Loucy (cell line): Measurements from ENCODE around the gene DNAJB8.
A peak's percentile ranks its signal among the peaks of the same experiment; 100 is the strongest.

Experiments used
- H2AFZ ChIP-seq: fragments of 200-600 bp; sonication (generic); 2 replicates; pipeline ENCODE4 v1.6.0; 2016; ENCODE audit warnings: antibody characterized with exemption, mild to moderate bottlenecking, low read length, moderate library complexity
- H3F3A ChIP-seq: fragments of 200-600 bp; 2 replicates; pipeline ENCODE4 v1.6.0; 2016; ENCODE audit warnings: antibody characterized with exemption, low read depth, mild to moderate bottlenecking
- H3K27me3 ChIP-seq: fragments of 200-600 bp; sonication (generic); 2 replicates; pipeline ENCODE4 v1.6.1; 2014; ENCODE audit warnings: low read length, mild to moderate bottlenecking; ENCODE audit not compliant: insufficient read depth, poor library complexity, severe bottlenecking
- H3K36me3 ChIP-seq: fragments of 200-600 bp; sonication (generic); 2 replicates; pipeline ENCODE4 v1.6.1; 2016; ENCODE audit warnings: low read length; ENCODE audit not compliant: insufficient read depth
- H3K4me1 ChIP-seq: fragments of 200-600 bp; sonication (generic); 2 replicates; pipeline ENCODE4 v1.5.1; 2014; ENCODE audit warnings: low read length, mild to moderate bottlenecking; ENCODE audit not compliant: insufficient read depth, poor library complexity, severe bottlenecking
- H3K4me2 ChIP-seq: fragments of 200-600 bp; sonication (generic); 2 replicates; pipeline ENCODE4 v1.6.0; 2014; ENCODE audit warnings: antibody characterized with exemption, low read length, low read depth, mild to moderate bottlenecking; ENCODE audit not compliant: poor library complexity, severe bottlenecking
- H3K4me3 ChIP-seq: fragments of 200-600 bp; sonication (generic); 2 replicates; pipeline ENCODE4 v1.5.1; 2014; ENCODE audit warnings: low read length, mild to moderate bottlenecking, mixed read lengths; ENCODE audit not compliant: poor library complexity, severe bottlenecking
- H3K79me2 ChIP-seq: fragments of 200-600 bp; sonication (generic); 2 replicates; pipeline ENCODE4 v1.6.1; 2014; ENCODE audit warnings: low read length; ENCODE audit not compliant: insufficient read depth
- H3K9ac ChIP-seq: fragments of 200-600 bp; sonication (generic); 2 replicates; pipeline ENCODE4 v1.6.0; 2014; ENCODE audit warnings: mild to moderate bottlenecking, low read depth, low read length, moderate library complexity; ENCODE audit not compliant: poor library complexity, severe bottlenecking
- H3K9me2 ChIP-seq: fragments of 200-600 bp; sonication (generic); replicated peaks from 2 replicates; pipeline ENCODE4 v1.6.1; 2016; ENCODE audit warnings: low read depth, low read length, mixed read lengths
- H3K9me3 ChIP-seq: fragments of 200-600 bp; sonication (generic); 2 replicates; pipeline ENCODE4 v1.6.1; 2014; ENCODE audit warnings: mild to moderate bottlenecking, antibody characterized with exemption, low read length, low read depth; ENCODE audit not compliant: insufficient read depth
- H4K20me1 ChIP-seq: fragments of 200-600 bp; sonication (generic); 2 replicates; pipeline ENCODE4 v1.6.0; 2014; ENCODE audit warnings: antibody characterized with exemption, low read length, mild to moderate bottlenecking; ENCODE audit not compliant: insufficient read depth, poor library complexity, severe bottlenecking
- EZH2phosphoT487 ChIP-seq: fragments of 200-600 bp; IDR thresholded peaks from 2 replicates; pipeline ENCODE4 v1.6.1; 2018; ENCODE audit warnings: antibody characterized with exemption, mild to moderate bottlenecking, moderate library complexity, borderline replicate concordance
- TF ChIP-seq, protein P1 (sequence below): fragments of 200-600 bp; sonication (generic); conservative IDR thresholded peaks from 2 replicates; pipeline ENCODE4 v1.5.1; 2014; ENCODE audit warnings: mild to moderate bottlenecking, antibody characterized with exemption, low read length

The DNAJB8 gene

DNA sequence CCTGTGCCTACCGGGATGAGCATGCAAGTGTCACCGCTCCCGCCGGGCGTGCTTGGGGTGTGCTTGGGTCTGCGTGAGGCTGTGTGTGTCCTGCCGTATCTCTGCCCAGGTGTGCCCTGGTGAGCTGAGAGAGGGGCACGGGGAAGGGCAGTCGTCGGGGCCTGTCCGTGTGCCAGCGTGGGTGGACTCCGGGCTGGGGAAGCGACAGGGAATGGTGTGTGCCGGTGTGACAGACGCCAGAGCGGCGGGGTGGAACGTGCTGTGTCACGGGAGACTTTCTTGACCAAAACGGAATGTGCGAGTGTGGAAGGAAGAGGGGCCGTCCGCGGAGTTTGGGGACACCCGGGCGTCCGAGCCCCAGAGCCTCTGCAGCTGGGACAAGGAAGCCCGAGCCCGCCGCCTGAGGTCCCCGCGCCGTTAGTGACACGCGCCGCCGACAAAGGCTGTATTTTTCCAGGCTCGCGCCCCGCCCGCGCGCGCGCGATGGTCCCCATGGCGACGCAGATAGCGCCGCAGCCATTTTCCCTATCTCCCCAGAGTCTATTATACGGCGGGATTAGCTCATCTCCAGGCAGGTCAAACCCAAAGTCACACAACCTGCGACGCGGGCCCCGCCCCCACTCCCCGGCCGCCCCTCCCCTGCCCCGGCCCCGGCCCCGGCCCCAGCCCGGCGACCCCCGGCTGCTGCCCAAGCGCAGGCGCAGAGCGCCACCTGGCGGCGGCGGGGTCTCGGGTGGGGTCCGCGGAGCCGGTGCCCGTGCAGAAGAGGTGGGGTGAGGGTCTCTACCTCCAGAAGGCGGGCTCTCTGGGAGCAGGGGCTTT is 30.8 kb upstream of the DNAJB8 start:
- no peaks in the 10 kb centered on the region for H3K36me3 ChIP-seq
- no peaks in the 10 kb centered on the region for H3K79me2 ChIP-seq
- H3F3A ChIP-seq: no peaks in the 10 kb centered on the region
- H3K9ac ChIP-seq: no peak overlapping the region
- H3K9me3 ChIP-seq: no peaks in the 10 kb centered on the region
- H2AFZ ChIP-seq: peak overlapping the region; percentile 68
- peak overlapping the region; percentile 47 for H3K4me2 ChIP-seq
- H3K4me1 ChIP-seq: peaks cover 10% of the 10 kb centered on the region
- H3K27me3 ChIP-seq: no peaks in the 10 kb centered on the region
- H4K20me1 ChIP-seq: no peaks in the 10 kb centered on the region
- H3K9me2 ChIP-seq: no peaks in the 10 kb centered on the region
- TF ChIP-seq, protein P1, sequence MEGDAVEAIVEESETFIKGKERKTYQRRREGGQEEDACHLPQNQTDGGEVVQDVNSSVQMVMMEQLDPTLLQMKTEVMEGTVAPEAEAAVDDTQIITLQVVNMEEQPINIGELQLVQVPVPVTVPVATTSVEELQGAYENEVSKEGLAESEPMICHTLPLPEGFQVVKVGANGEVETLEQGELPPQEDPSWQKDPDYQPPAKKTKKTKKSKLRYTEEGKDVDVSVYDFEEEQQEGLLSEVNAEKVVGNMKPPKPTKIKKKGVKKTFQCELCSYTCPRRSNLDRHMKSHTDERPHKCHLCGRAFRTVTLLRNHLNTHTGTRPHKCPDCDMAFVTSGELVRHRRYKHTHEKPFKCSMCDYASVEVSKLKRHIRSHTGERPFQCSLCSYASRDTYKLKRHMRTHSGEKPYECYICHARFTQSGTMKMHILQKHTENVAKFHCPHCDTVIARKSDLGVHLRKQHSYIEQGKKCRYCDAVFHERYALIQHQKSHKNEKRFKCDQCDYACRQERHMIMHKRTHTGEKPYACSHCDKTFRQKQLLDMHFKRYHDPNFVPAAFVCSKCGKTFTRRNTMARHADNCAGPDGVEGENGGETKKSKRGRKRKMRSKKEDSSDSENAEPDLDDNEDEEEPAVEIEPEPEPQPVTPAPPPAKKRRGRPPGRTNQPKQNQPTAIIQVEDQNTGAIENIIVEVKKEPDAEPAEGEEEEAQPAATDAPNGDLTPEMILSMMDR: peak; percentile 67
- TF ChIP-seq EZH2phosphoT487: no peak
- peak overlapping the region; percentile 62 for H3K4me3 ChIP-seq

DNA sequence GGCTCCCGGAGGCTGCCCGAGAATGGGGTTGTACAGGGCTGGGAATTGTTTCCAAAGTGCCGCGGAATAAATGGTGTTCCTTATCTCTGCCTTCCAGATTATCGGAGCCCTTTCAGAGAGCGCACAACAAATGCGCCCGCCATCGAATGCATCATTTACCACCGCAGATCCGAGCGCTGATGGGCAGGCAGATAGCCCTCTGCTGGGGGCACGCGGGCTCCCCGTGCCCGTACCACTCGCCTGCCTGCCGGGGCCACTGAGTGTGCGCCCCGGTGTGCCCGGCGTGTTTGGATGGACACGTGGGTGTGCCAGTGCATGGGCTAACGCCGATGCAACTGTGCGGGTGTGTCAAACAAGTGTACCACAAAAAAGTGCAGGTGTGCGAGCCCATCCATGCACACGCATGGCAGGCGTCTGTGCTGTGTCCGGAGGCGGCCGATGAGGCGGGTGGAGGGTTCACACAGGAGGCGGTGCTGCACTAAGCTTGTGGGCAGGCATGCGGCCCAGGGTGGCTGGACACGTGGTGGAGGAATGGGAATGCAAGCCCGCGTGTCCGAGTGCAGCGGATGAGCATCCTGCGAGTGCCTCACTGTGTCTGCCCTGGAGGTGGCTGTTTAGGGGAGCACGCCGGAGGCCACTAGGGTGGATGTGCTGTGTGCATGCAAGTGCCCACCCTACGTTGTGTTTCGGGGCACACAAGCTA is 30.1 kb upstream of the DNAJB8 start:
- Histone ChIP-seq H3K9ac (no peak overlapping the region), H3F3A (no peaks in the 10 kb centered on the region), H3K9me2 (no peaks in the 10 kb centered on the region), H3K9me3 (no peaks in the 10 kb centered on the region), H4K20me1 (no peaks in the 10 kb centered on the region), H3K79me2 (no peaks in the 10 kb centered on the region), H3K4me1 (peaks cover 10% of the 10 kb centered on the region), H3K4me3 (no peak overlapping the region), H3K27me3 (no peaks in the 10 kb centered on the region), H2AFZ (no peak overlapping the region), H3K36me3 (no peaks in the 10 kb centered on the region), H3K4me2 (no peak overlapping the region)
- TF ChIP-seq EZH2phosphoT487: no peak
- TF ChIP-seq, protein P1: no peak

DNA sequence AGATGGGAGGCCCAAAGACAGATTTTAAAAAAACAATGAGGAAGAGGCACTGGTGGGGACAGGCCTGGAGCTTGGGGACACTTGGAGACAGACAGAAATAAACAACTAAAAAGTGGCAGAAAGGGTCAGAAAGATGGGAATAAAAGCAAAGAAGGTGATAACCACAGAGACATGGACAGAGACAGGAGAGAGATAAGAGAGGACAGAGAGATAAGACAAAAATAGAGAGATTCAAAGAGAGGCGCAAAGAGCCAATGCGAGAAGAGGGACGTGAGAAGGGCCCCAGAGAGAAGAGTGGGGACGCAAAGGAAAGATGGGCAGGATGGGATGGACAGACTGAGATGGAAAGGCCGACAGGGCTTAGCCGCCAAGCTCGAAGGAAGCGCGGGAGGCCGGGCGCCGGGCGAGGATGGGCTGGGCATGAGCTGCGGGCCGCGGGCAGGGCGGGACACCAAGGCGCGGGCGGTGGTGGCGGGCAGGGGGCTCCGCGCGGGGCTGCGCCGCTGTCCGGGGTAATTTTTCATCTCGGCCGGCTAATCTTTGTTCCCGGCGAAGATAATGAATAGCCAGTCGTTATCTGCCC is 29.4 kb upstream of the DNAJB8 start:
- Histone ChIP-seq H3K9me2 (no peaks in the 10 kb centered on the region), H3K27me3 (no peaks in the 10 kb centered on the region), H3K4me1 (peaks cover 10% of the 10 kb centered on the region), H2AFZ (no peak overlapping the region), H3K4me2 (no peak overlapping the region), H3K79me2 (no peaks in the 10 kb centered on the region), H4K20me1 (no peaks in the 10 kb centered on the region), H3K9ac (peak overlapping the region; percentile 39), H3K4me3 (no peak overlapping the region), H3K36me3 (no peaks in the 10 kb centered on the region), H3K9me3 (no peaks in the 10 kb centered on the region), H3F3A (no peaks in the 10 kb centered on the region)
- TF ChIP-seq, protein P1: no peak
